GM12878 (cell line): ENCODE measurements around the gene PEX6. TPM values are rescaled to one million over a fixed set of nuclear protein-coding genes. Genes with fewer than 3 reads are reported as not detected.
A peak's percentile ranks its signal among the peaks of the same experiment; 100 is the strongest.

Experiments used
- ATAC-seq: fragments of 200-7000 bp; cut with Tn5 transposase; 3 replicates; pipeline ENCODE4 v1.9.1; 2020; ENCODE audit warnings: mild to moderate bottlenecking, moderate library complexity
- BruUV-seq: library from RNA; stranded (reverse); fragments of 400-500 nt; replicated peaks from 2 replicates; lab custom pipeline; 2021; lab: Mats Ljungman, UMichigan
- CTCF ChIA-PET: fragments of 300-600 bp; sonication (Branson Sonifier 250); formaldehyde crosslinking; extraction: SDS; loops from one replicate; lab custom pipeline; 2021; ENCODE audit warnings: inconsistent platforms; lab: Yijun Ruan, JAX
- POLR2A ChIA-PET: fragments of 350-600 bp; formaldehyde crosslinking; extraction: SDS; loops from one replicate; lab custom pipeline; 2021; ENCODE audit warnings: inconsistent platforms; lab: Charles Lee
- RAD21 ChIA-PET: fragments of 300-600 bp; sonication (Branson Sonifier 250); formaldehyde crosslinking; loops from one replicate; lab custom pipeline; 2023; ENCODE audit warnings: antibody characterized with exemption; ENCODE audit not compliant: unreplicated experiment; lab: Charles Lee
- SMC1A ChIA-PET: fragments of 300-600 bp; sonication (Branson Sonifier 250); formaldehyde crosslinking; loops from one replicate; lab custom pipeline; 2023; ENCODE audit not compliant: unreplicated experiment, uncharacterized antibody; lab: Charles Lee
- DNase-seq: peaks from one replicate; pipeline ENCODE4 v3.0.0-alpha.2; 2011; ENCODE audit warnings: low read depth, low spot score
- FAIRE-seq: peaks from 3 replicates; lab custom pipeline; 2011; peaks lifted over from hg19 to GRCh38; lab: Jason Lieb, UNC
- H2AFZ ChIP-seq: 2 replicates; pipeline ENCODE4 v1.6.0; 2011; ENCODE audit warnings: low read depth, low read length, control low read depth; ENCODE audit not compliant: control insufficient read depth
- H3K27ac ChIP-seq: 2 replicates; pipeline ENCODE4 v1.5.1; 2011; ENCODE audit warnings: control low read depth; ENCODE audit not compliant: control insufficient read depth, insufficient read depth
- H3K27me3 ChIP-seq, 2 experiments: replicated peaks in 1 of 2; 2 replicates each; pipeline versions ENCODE4 v1.6.0 to v1.6.1; 2011; ENCODE audit warnings: low read length in 1 of 2; ENCODE audit not compliant: control insufficient read depth in 2 of 2, insufficient read depth in 2 of 2
- H3K36me3 ChIP-seq, 2 experiments: 2 replicates each; pipeline ENCODE4 v1.5.1; 2011; ENCODE audit warnings: low read length in 1 of 2; ENCODE audit not compliant: control insufficient read depth in 2 of 2, insufficient read depth in 2 of 2
- H3K4me1 ChIP-seq: 2 replicates; pipeline ENCODE4 v1.6.1; 2011; ENCODE audit warnings: mild to moderate bottlenecking, low read length, moderate library complexity, mixed read lengths; ENCODE audit not compliant: control insufficient read depth, insufficient read depth
- H3K4me2 ChIP-seq: 2 replicates; pipeline ENCODE4 v1.6.0; 2011; ENCODE audit warnings: control low read depth; ENCODE audit not compliant: control insufficient read depth, insufficient read depth
- H3K4me3 ChIP-seq: fragments of 200-600 bp; sonication (generic); 2 replicates; pipeline ENCODE4 v1.5.1; 2016
- H3K79me2 ChIP-seq: 2 replicates; pipeline ENCODE4 v1.6.0; 2011; ENCODE audit warnings: low read length; ENCODE audit not compliant: control insufficient read depth, insufficient read depth
- H3K9ac ChIP-seq: 2 replicates; pipeline ENCODE4 v1.8.0; 2011; ENCODE audit warnings: low read length, control low read depth, mixed read lengths; ENCODE audit not compliant: control insufficient read depth, insufficient read depth
- H3K9me3 ChIP-seq: replicated peaks from 3 replicates; pipeline ENCODE4 v1.5.1; 2011; ENCODE audit warnings: mild to moderate bottlenecking, low read length; ENCODE audit not compliant: control insufficient read depth, insufficient read depth
- H4K20me1 ChIP-seq: 2 replicates; pipeline ENCODE4 v1.6.0; 2011; ENCODE audit not compliant: control insufficient read depth, insufficient read depth
- BCL11A ChIP-seq: IDR thresholded peaks from 2 replicates; pipeline ENCODE4 v1.6.1; 2011; ENCODE audit warnings: low read depth, low read length
- GATAD2B ChIP-seq: fragments of 450-650 bp; conservative IDR thresholded peaks from 2 replicates; pipeline ENCODE4 v1.6.1; 2017; ENCODE audit warnings: low read depth, mild to moderate bottlenecking, moderate library complexity
- KDM1A ChIP-seq: fragments of 200-600 bp; sonication (generic); IDR thresholded peaks from 2 replicates; pipeline ENCODE4 v1.6.1; 2016; ENCODE audit warnings: borderline replicate concordance
- MAX ChIP-seq: IDR thresholded peaks from 2 replicates; pipeline ENCODE4 v1.6.1; 2012; ENCODE audit warnings: low read depth, low read length, improper control_type of control experiment
- MEF2B ChIP-seq: fragments of 450-650 bp; IDR thresholded peaks from 2 replicates; pipeline ENCODE4 v1.6.1; 2018; ENCODE audit warnings: mild to moderate bottlenecking, moderate library complexity; ENCODE audit not compliant: partially characterized antibody, poor library complexity, severe bottlenecking
- PBX3 ChIP-seq: IDR thresholded peaks from 2 replicates; pipeline ENCODE4 v1.6.1; 2011; ENCODE audit warnings: mild to moderate bottlenecking, low read depth, low read length, moderate library complexity; ENCODE audit not compliant: insufficient replicate concordance
- RUNX3 ChIP-seq: IDR thresholded peaks from 2 replicates; pipeline ENCODE4 v1.6.1; 2012; ENCODE audit warnings: low read length, inconsistent platforms
- SMC3 ChIP-seq: IDR thresholded peaks from 2 replicates; pipeline ENCODE4 v1.6.1; 2011; ENCODE audit warnings: low read length, improper control_type of control experiment, borderline replicate concordance
- TCF12 ChIP-seq: IDR thresholded peaks from 2 replicates; pipeline ENCODE4 v1.6.1; 2011; ENCODE audit warnings: low read depth, mild to moderate bottlenecking, low read length
- TCF3 ChIP-seq: IDR thresholded peaks from 2 replicates; pipeline ENCODE4 v1.6.1; 2012; ENCODE audit warnings: low read depth, mild to moderate bottlenecking, low read length, borderline replicate concordance; ENCODE audit not compliant: insufficient read depth
- TCF7 ChIP-seq: IDR thresholded peaks from 2 replicates; pipeline ENCODE4 v1.6.1; 2014; ENCODE audit warnings: antibody characterized with exemption, borderline replicate concordance
- WGBS: methylation state at CpG from one replicate; pipeline ENCODE4 v1.1.6; 2016; ENCODE audit warnings: low lambda C conversion rate; ENCODE audit not compliant: insufficient replicate concordance, insufficient coverage; ENCODE audit errors: missing lambda C conversion rate; 5-methylcytosine and 5-hydroxymethylcytosine counted together
- in situ Hi-C: fragments of 300-500 bp; cut with MboI; formaldehyde crosslinking; loops from 9 replicates; pipeline ENCODE4 v1.14.3; 2018; ENCODE audit warnings: mixed read lengths
- intact Hi-C: fragments of 100-400 bp; cut with micrococcal nuclease; formaldehyde crosslinking; loops from one replicate; pipeline ENCODE4 v1.14.2; 2022; ENCODE audit not compliant: unreplicated experiment
- polyA plus RNA-seq, 11 experiments: library from polyadenylated mRNA; depleted of rRNA in 4 of 11; unstranded in 6 of 11; stranded (reverse) in 5 of 11; fragments of >200 nt; fragmentation: Nextera tagmentation in 4 of 11; fragmentation: Illumina TruSeq in 1 of 11; extraction: Ambion mirVana in 4 of 11; extraction: Trizol in 1 of 11; gene quantifications; 1 replicate in 1 of 11; 2 replicates in 10 of 11; pipeline versions ENCODE4 v1.2.1 to v1.2.3, GENCODE V29; 2011 to 2016; ENCODE audit warnings: inconsistent platforms in 2 of 11, missing spikeins in 2 of 11, low read depth in 1 of 11
- total RNA-seq, 4 experiments: library from RNA; depleted of rRNA in 3 of 4; stranded (reverse); fragments of >200 nt in 3 of 4; fragmentation: Illumina TruSeq in 1 of 4; extraction: Trizol in 1 of 4; gene quantifications; 2 replicates each; pipeline versions ENCODE4 v1.2.1 to v1.2.3, GENCODE V29; 2013 to 2021

PEX6 gene
- total and polyA plus RNA-seq, 10 of the 15 experiments (the other 5 are each of a cell fraction or from before 2014, with no cell fraction given) = 0.39 to 21.1 (median 7.8) TPM

- no peak for TF ChIP-seq PBX3
- no peak for TF ChIP-seq GATAD2B
These were observed 62.7 kb downstream of the PEX6 start (continued) for GRCh38 chr6:42916288-42916687.

GRCh38 chr6:42915732-42916131 lies 63.2 kb downstream of the PEX6 start, which contains the start of gene PTCRA:
PTCRA (plus strand) TSS chr6:42916053; CDS start chr6:42916070, 17 bp downstream.
- 0 out of 2 replicates have a peak within 1 kb of the TSS, but pooled peaks have one; percentile 27 for H3K9ac ChIP-seq
- no peaks in the 10 kb centered on the region for H3K79me2 ChIP-seq
- H2AFZ ChIP-seq = peak within 1 kb of the TSS; percentile 72
- intact Hi-C loops (no loop called here), in situ Hi-C loops (no loop called here)
- no peak for FAIRE-seq
- WGBS = 29% methylated on average over 10 of the region's 10 CpGs
- RAD21 ChIA-PET = no interaction called here
- H3K4me2 ChIP-seq = 0 out of 2 replicates have a peak within 1 kb of the TSS, but pooled peaks have one; percentile 7
- SMC1A ChIA-PET = no interaction called here
- no peak within 1 kb of the TSS for H3K4me3 ChIP-seq
- DNase-seq = no peak
- POLR2A ChIA-PET = interaction anchor here (0.5 to 2.4 kb wide), 4 partner anchors 13 to 220 kb away, joined by 3 to 7 read pairs (median 3); partner anchors contain the start of genes CNPY3 and PPP2R5D
- no peaks in the 10 kb centered on the region for H3K27me3 ChIP-seq
- H3K9me3 ChIP-seq = no peaks in the 10 kb centered on the region
- TF ChIP-seq MAX (no peak), KDM1A (no peak), RUNX3 (peak; percentile 79), SMC3 (no peak), TCF3 (peak; percentile 89), BCL11A (no peak), TCF7 (no peak), TCF12 (peak; percentile 92), MEF2B (no peak)
- H3K4me1 ChIP-seq = peaks cover 6% of the 10 kb centered on the region
- CTCF ChIA-PET = interaction anchor here (1.5 to 2.8 kb wide), 2 partner anchors 13 to 14 kb away, joined by 5 to 15 read pairs; partner anchors contain the start of gene CNPY3
- H4K20me1 ChIP-seq = no peaks in the 10 kb centered on the region
- peak; percentile 55 for ATAC-seq
- no TSS peak for BruUV-seq
- H3K27ac ChIP-seq = no peak within 1 kb of the TSS
- no peaks in the 10 kb centered on the region for H3K36me3 ChIP-seq
